HEK293T (cell line): ENCODE measurements around the gene CCL27.

Source experiments
- CTCF ChIA-PET: fragments of 350-600 bp; formaldehyde crosslinking; extraction: SDS; loops from one replicate; lab custom pipeline; 2021; ENCODE audit warnings: antibody characterized with exemption, inconsistent platforms; lab: Yijun Ruan, JAX
- POLR2A ChIA-PET: fragments of 350-600 bp; formaldehyde crosslinking; extraction: SDS; loops from one replicate; lab custom pipeline; 2020; ENCODE audit warnings: antibody characterized with exemption, inconsistent platforms; lab: Yijun Ruan, JAX
- DNase-seq: peaks from one replicate; pipeline ENCODE4 v3.0.0; 2012; ENCODE audit warnings: mixed read lengths; ENCODE audit errors: extremely low spot score
- ARNT ChIP-seq: fragments of 450-650 bp; IDR thresholded peaks from 2 replicates; pipeline ENCODE4 v1.6.1; 2017; ENCODE audit warnings: mild to moderate bottlenecking
- BHLHE40 ChIP-seq: fragments of 450-650 bp; IDR thresholded peaks from 2 replicates; pipeline ENCODE4 v1.6.1; 2016; ENCODE audit warnings: mild to moderate bottlenecking, moderate library complexity, borderline replicate concordance
- CTBP1 ChIP-seq: fragments of 450-650 bp; IDR thresholded peaks from 2 replicates; pipeline ENCODE4 v1.6.1; 2016; ENCODE audit warnings: borderline replicate concordance
- ELF4 ChIP-seq: fragments of 450-650 bp; IDR thresholded peaks from 2 replicates; pipeline ENCODE4 v1.6.1; 2017; ENCODE audit warnings: antibody characterized with exemption
- FOXA1 ChIP-seq: fragments of 450-650 bp; IDR thresholded peaks from 2 replicates; pipeline ENCODE4 v1.6.1; 2016; ENCODE audit warnings: mild to moderate bottlenecking
- FOXK2 ChIP-seq: fragments of 450-650 bp; IDR thresholded peaks from 2 replicates; pipeline ENCODE4 v1.6.1; 2016; ENCODE audit warnings: mild to moderate bottlenecking
- FOXM1 ChIP-seq: fragments of 450-650 bp; IDR thresholded peaks from 2 replicates; pipeline ENCODE4 v1.6.1; 2017; ENCODE audit warnings: mild to moderate bottlenecking, borderline replicate concordance
- HDGF ChIP-seq: fragments of 450-650 bp; IDR thresholded peaks from 2 replicates; pipeline ENCODE4 v1.6.1; 2017; ENCODE audit warnings: antibody characterized with exemption, borderline replicate concordance
- L3MBTL2 ChIP-seq: fragments of 450-650 bp; conservative IDR thresholded peaks from 2 replicates; pipeline ENCODE4 v1.6.1; 2016; ENCODE audit warnings: mild to moderate bottlenecking
- LEF1 ChIP-seq: fragments of 450-650 bp; IDR thresholded peaks from 2 replicates; pipeline ENCODE4 v1.6.1; 2017; ENCODE audit warnings: mild to moderate bottlenecking, borderline replicate concordance
- NFRKB ChIP-seq: fragments of 450-650 bp; IDR thresholded peaks from 2 replicates; pipeline ENCODE4 v1.6.1; 2016; ENCODE audit warnings: mild to moderate bottlenecking, moderate library complexity
- PKNOX1 ChIP-seq: fragments of 450-650 bp; IDR thresholded peaks from 2 replicates; pipeline ENCODE4 v1.6.1; 2016
- SP1 ChIP-seq: fragments of 450-650 bp; IDR thresholded peaks from 2 replicates; pipeline ENCODE4 v1.6.1; 2017
- SUZ12 ChIP-seq: fragments of 450-650 bp; IDR thresholded peaks from 2 replicates; pipeline ENCODE4 v1.6.1; 2016; ENCODE audit warnings: mild to moderate bottlenecking
- TARDBP ChIP-seq: fragments of 450-650 bp; IDR thresholded peaks from 2 replicates; pipeline ENCODE4 v1.6.1; 2016
- ZNF384 ChIP-seq: fragments of 450-650 bp; IDR thresholded peaks from 2 replicates; pipeline ENCODE4 v1.6.1; 2016

CCL27 gene

GRCh38 chr9:34701023-34701768 is 38.7 kb upstream of the CCL27 start:
- TF ChIP-seq NFRKB (no peak), HDGF (no peak), TARDBP (no peak), BHLHE40 (no peak)
- ChIA-PET CTCF (interaction anchor here (0.7 to 2.7 kb wide), 7 partner anchors 15 to 67 kb away, joined by 3 to 11 read pairs (median 3); no protein-coding TSS in a partner anchor), POLR2A (interaction anchor here (0.8 to 1.2 kb wide), 2 partner anchors 16 to 65 kb away, joined by 3 to 4 read pairs; no protein-coding TSS in a partner anchor)
- DNase-seq = peak; percentile 91

GRCh38 chr9:34694811-34695210 is 32.4 kb upstream of the CCL27 start:
- ChIA-PET POLR2A (no interaction called here), CTCF (no interaction called here)
- TF ChIP-seq FOXM1 = no peak
- no peak for TF ChIP-seq ZNF384
- TF ChIP-seq SUZ12 = no peak
- TF ChIP-seq PKNOX1 = no peak
- no peak for TF ChIP-seq NFRKB
- DNase-seq = no peak

- CTCF ChIA-PET = interaction anchor here (1.4 kb wide), 1 partner anchor 9 kb away, joined by 3 read pairs; no protein-coding TSS in a partner anchor
- POLR2A ChIA-PET = no interaction called here
- no peak for TF ChIP-seq SP1
- DNase-seq = no peak
Observed at GRCh38 chr9:34693560-34693959, 31.1 kb upstream of the CCL27 start.

GRCh38 chr9:34691936-34692315 is 29.5 kb upstream of the CCL27 start:
- CTCF ChIA-PET = interaction anchor here (0.9 to 1.0 kb wide), 2 partner anchors 11 to 16 kb away, joined by 3 read pairs; no protein-coding TSS in a partner anchor
- no peak for DNase-seq
- no peak for TF ChIP-seq HDGF
- no peak for TF ChIP-seq LEF1
- TF ChIP-seq L3MBTL2 = no peak
- TF ChIP-seq FOXA1 = no peak
- no peak for TF ChIP-seq ZNF384
- no peak for TF ChIP-seq NFRKB
- TF ChIP-seq BHLHE40 = no peak
- no peak for TF ChIP-seq SUZ12
- no peak for TF ChIP-seq CTBP1
- no peak for TF ChIP-seq FOXM1
- POLR2A ChIA-PET = no interaction called here

- DNase-seq = no peak
- no peak for TF ChIP-seq SP1
- no peak for TF ChIP-seq FOXK2
- POLR2A ChIA-PET = no interaction called here
- CTCF ChIA-PET = interaction anchor here (0.9 to 1.0 kb wide), 2 partner anchors 11 to 16 kb away, joined by 3 read pairs; no protein-coding TSS in a partner anchor
Observed at GRCh38 chr9:34690983-34691935, 28.8 kb upstream of the CCL27 start, which contains the start of gene CCL19. TSS of gene CCL19 (minus strand) at chr9:34691276. CDS start at chr9:34691139, 137 bp downstream.

GRCh38 chr9:34689512-34689911 is 27.1 kb upstream of the CCL27 start:
- CTCF ChIA-PET = no interaction called here
- TF ChIP-seq PKNOX1 (no peak), SUZ12 (no peak), L3MBTL2 (no peak), FOXK2 (no peak), CTBP1 (no peak), TARDBP (no peak), ZNF384 (no peak), FOXA1 (no peak), NFRKB (no peak), ELF4 (no peak), HDGF (no peak), ARNT (no peak)
- DNase-seq = no peak
- POLR2A ChIA-PET = no interaction called here

GRCh38 chr9:34689116-34689470 is 26.6 kb upstream of the CCL27 start:
- TF ChIP-seq ZNF384 (no peak), CTBP1 (no peak), L3MBTL2 (no peak), FOXM1 (no peak), TARDBP (no peak), NFRKB (no peak), BHLHE40 (no peak), HDGF (no peak), FOXA1 (no peak), ELF4 (no peak), SUZ12 (no peak), ARNT (no peak), PKNOX1 (no peak), FOXK2 (no peak), LEF1 (no peak), SP1 (no peak)
- CTCF ChIA-PET = no interaction called here
- POLR2A ChIA-PET = no interaction called here
- DNase-seq = no peak
